SJSA1 (cell line): ENCODE measurements around the gene PAQR3. TPM values are rescaled to one million over a fixed set of nuclear protein-coding genes. Genes with fewer than 3 reads are reported as not detected.

Source experiments
- DNase-seq, 2 experiments: peaks; one replicate each; pipeline ENCODE4 v3.0.0-alpha.2; 2015 to 2020; ENCODE audit warnings: low spot score in 2 of 2, low read depth in 1 of 2
- H3K27ac ChIP-seq: fragments of 250-450 bp; sonication (Bioruptor Pico); 2 replicates; pipeline ENCODE4 v1.5.1; 2020; ENCODE audit warnings: mild to moderate bottlenecking, moderate library complexity
- H3K27me3 ChIP-seq: fragments of 250-450 bp; sonication (Bioruptor Pico); replicated peaks from 2 replicates; pipeline ENCODE4 v1.5.1; 2020; ENCODE audit warnings: mild to moderate bottlenecking, moderate library complexity
- H3K36me3 ChIP-seq: fragments of 250-450 bp; sonication (Bioruptor Pico); 2 replicates; pipeline ENCODE4 v1.5.1; 2020; ENCODE audit warnings: mild to moderate bottlenecking
- H3K4me1 ChIP-seq: fragments of 250-450 bp; sonication (Bioruptor Pico); replicated peaks from 2 replicates; pipeline ENCODE4 v1.6.1; 2021; ENCODE audit warnings: mild to moderate bottlenecking
- H3K4me3 ChIP-seq: fragments of 250-450 bp; sonication (Bioruptor Pico); 2 replicates; pipeline ENCODE4 v1.5.1; 2020; ENCODE audit warnings: mild to moderate bottlenecking
- H3K9me3 ChIP-seq: fragments of 250-450 bp; sonication (Bioruptor Pico); replicated peaks from 2 replicates; pipeline ENCODE4 v1.5.1; 2020; ENCODE audit warnings: mild to moderate bottlenecking
- total RNA-seq: library from RNA; depleted of rRNA; stranded (reverse); fragments of >200 nt; shearing (Covaris generic); gene quantifications from 2 replicates; pipeline ENCODE4 v1.2.3, GENCODE V29; 2014; rRNA removed

The PAQR3 gene
- total RNA-seq, 1 experiment from 2014 or later: 37.2 TPM

DNA sequence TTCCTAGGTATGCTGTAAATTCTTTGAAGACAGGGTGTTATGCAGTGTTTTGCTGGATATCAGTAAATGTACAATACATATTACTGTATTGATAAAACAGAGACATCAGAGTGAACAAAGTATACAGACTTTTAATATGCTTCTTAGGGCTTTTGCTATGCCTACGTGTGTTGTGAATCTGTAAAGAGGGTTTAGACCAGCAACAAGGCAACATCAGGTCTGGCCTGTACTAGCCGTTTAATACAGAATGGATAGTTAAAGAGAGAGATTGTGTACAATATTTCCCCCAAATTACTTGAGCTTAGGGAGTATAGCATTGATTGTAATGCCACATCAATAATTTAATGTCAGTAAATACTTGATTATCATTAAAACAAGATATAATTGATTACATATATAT is 75.2 kb downstream of the PAQR3 start:
- no peaks in the 10 kb centered on the region for H3K9me3 ChIP-seq
- peaks cover 55% of the 10 kb centered on the region for H3K36me3 ChIP-seq
- H3K4me3 ChIP-seq: no peak overlapping the region
- 0 out of 2 replicates have a peak, but pooled peaks cover 4% of the 10 kb centered on the region for H3K4me1 ChIP-seq
- H3K27ac ChIP-seq: no peak overlapping the region
- no peaks in the 10 kb centered on the region for H3K27me3 ChIP-seq
- DNase-seq: no peak

DNA sequence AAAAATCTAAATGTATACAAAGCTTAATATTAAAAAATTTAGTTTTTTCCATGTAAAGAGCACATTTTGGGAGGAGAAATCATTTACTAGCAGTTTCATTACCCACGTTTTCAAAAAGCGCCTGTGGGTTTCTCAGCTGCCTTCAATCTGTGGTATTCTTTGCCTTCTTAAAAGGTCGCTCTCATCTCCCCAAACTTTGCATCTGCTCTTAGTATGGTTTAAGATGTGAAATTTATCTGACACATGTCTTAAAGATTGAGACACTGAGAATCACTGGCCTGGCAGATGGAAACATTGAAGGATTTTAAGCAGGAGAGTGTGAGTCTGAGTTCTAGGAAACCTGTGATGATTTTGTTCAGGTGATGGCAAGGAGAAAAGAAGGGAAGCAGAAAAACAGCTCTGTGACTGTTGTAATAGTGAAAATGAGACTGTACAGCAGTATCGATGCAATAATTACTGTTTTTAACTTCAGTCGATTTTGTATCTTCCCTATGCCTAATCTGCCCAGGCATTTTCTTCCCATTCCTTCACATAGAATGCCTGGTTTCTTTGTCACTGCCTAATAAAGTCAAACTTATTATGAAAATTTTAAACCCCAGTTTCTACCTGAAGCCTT is 75.9 kb downstream of the PAQR3 start:
- H3K27me3 ChIP-seq: no peaks in the 10 kb centered on the region
- 0 out of 2 replicates have a peak, but pooled peaks cover 4% of the 10 kb centered on the region for H3K4me1 ChIP-seq
- DNase-seq: no peak
- H3K4me3 ChIP-seq: no peak overlapping the region
- peaks cover 50% of the 10 kb centered on the region for H3K36me3 ChIP-seq
- no peaks in the 10 kb centered on the region for H3K9me3 ChIP-seq
- no peak overlapping the region for H3K27ac ChIP-seq

DNA sequence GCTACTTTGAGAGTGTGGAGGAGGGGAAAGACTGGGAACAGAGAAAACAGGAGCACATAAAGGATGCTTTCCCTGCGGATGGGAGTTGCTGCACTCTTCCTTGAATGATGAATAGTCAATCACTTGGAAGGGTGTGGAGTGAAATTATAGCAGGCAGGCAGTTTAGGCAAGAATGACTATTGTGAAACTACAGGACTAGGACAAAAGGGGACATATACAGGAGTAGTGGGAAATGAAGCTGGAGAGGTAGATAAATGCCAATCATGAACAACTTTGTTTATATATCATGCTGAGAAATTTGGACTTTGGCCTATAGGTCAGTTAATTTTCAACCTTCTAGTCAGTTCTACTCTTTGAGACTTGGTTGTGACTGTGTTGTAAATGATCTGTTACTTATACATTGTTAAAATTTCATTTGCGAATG is 76.9 kb downstream of the PAQR3 start:
- no peaks in the 10 kb centered on the region for H3K9me3 ChIP-seq
- no peaks in the 10 kb centered on the region for H3K27me3 ChIP-seq
- DNase-seq: no peak
- 0 out of 2 replicates have a peak, but pooled peaks cover 4% of the 10 kb centered on the region for H3K4me1 ChIP-seq
- peaks cover 42% of the 10 kb centered on the region for H3K36me3 ChIP-seq
- H3K27ac ChIP-seq: no peak overlapping the region
- no peak overlapping the region for H3K4me3 ChIP-seq

Other genes starting within 250 kb of the PAQR3 start
- 14.4 and 40.6 TPM in 2 replicates for gene BMP2K, start 163.1 kb downstream of the PAQR3 start, total RNA-seq